GM21619 (cell line): ENCODE results near the gene STK26.
A peak's percentile ranks its signal among the peaks of the same experiment; 100 is the strongest.
"Not testable (repeated sequence)": the region's sequence is repeated elsewhere in the genome, so short reads cannot be mapped to it uniquely, and the experiment has no call there.

ENCODE experiments used
- ATAC-seq: cut with Tn5 transposase; IDR thresholded peaks from one replicate; pipeline ENCODE4 v1.9.1; 2021; ENCODE audit not compliant: unreplicated experiment

The STK26 gene

GRCh38 chrX:132034648-132035047 lies 11.5 kb downstream of the STK26 start:
- ATAC-seq: peak; percentile 43

- ATAC-seq: no peak
These were observed 14.4 kb downstream of the STK26 start for GRCh38 chrX:132037479-132037993.

GRCh38 chrX:132040066-132040465 lies 17.0 kb downstream of the STK26 start:
- ATAC-seq: no peak

- no peak for ATAC-seq
These were observed 17.9 kb downstream of the STK26 start for GRCh38 chrX:132041015-132041414.

GRCh38 chrX:132043977-132044376 lies 20.9 kb downstream of the STK26 start:
- ATAC-seq: no peak

GRCh38 chrX:132044953-132045352 lies 21.9 kb downstream of the STK26 start:
- ATAC-seq: no peak

GRCh38 chrX:132045456-132045855 lies 22.4 kb downstream of the STK26 start:
- no peak for ATAC-seq

- ATAC-seq: no peak
These were observed 23.4 kb downstream of the STK26 start for GRCh38 chrX:132046533-132046932.

GRCh38 chrX:132051778-132052177 lies 28.7 kb downstream of the STK26 start:
- ATAC-seq: not testable (repeated sequence)

GRCh38 chrX:132058050-132058449 lies 34.9 kb downstream of the STK26 start:
- ATAC-seq: no peak

GRCh38 chrX:132058975-132059374 lies 35.9 kb downstream of the STK26 start:
- no peak for ATAC-seq

- ATAC-seq: no peak
These were observed 37.0 kb downstream of the STK26 start for GRCh38 chrX:132059973-132060540.

GRCh38 chrX:132063334-132063733 lies 40.2 kb downstream of the STK26 start:
- ATAC-seq: no peak

- ATAC-seq: no peak
These were observed 40.8 kb downstream of the STK26 start for GRCh38 chrX:132063862-132064261.

- ATAC-seq: no peak
These were observed 45.3 kb downstream of the STK26 start for GRCh38 chrX:132068405-132068804.

GRCh38 chrX:132071254-132071653 lies 48.2 kb downstream of the STK26 start:
- no peak for ATAC-seq

- ATAC-seq: no peak
These were observed 54.3 kb downstream of the STK26 start for GRCh38 chrX:132077414-132077813.

- ATAC-seq: no peak
These were observed 54.8 kb downstream of the STK26 start for GRCh38 chrX:132077912-132078311.

- ATAC-seq: no peak
These were observed 62.7 kb downstream of the STK26 start for GRCh38 chrX:132085786-132086185.

- no peak for ATAC-seq
These were observed 63.6 kb downstream of the STK26 start for GRCh38 chrX:132086672-132087071.

GRCh38 chrX:132088864-132089263 lies 65.8 kb downstream of the STK26 start:
- ATAC-seq: no peak

GRCh38 chrX:132090403-132091159 lies 67.5 kb downstream of the STK26 start:
- no peak for ATAC-seq
